Measurements from ENCODE around the gene EGFL6. TPM values are rescaled to one million over a fixed set of nuclear protein-coding genes. Genes with fewer than 3 reads are reported as not detected.

The EGFL6 gene
- total RNA-seq, 1 experiment from 2014 or later, result not detected

DNA sequence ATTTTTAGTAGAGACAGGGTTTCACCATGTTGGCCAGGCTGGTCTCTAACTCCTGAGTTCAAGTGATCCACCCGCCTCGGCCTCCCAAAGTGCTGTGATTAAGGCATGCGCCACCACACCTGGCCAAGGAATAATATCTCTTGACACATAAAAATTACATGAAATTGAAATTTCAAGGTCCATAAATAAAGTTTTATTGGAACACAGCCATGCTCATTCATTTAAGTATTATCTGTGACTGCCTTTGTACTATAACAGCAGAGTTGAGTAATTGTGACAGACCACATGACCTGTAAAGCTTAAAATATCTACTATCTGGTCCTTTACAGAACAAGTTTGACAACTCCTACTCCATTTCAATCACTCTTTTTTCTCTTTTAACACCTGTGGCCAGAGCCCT, 17.8 kb upstream of the EGFL6 start:
- POLR2A ChIA-PET, result no interaction called here
- ATAC-seq (no peak), DNase-seq (ENCODE audit: low read depth, low spot score) (no peak)
- no TSS peak for BruUV-seq (replicated peaks)
- Histone ChIP-seq H3K9me3 (ENCODE audit: control insufficient read depth, insufficient read depth, low read depth, low read length) (no peaks in the 10 kb centered on the region), H3K27ac (ENCODE audit: low read length) (no peak overlapping the region), H3K4me1 (ENCODE audit: control insufficient read depth, insufficient read depth, low read length) (no peaks in the 10 kb centered on the region), H3K4me3 (ENCODE audit: low read depth in 2 of 2, low read length in 2 of 2) (no peak overlapping the region), H3K27me3 (ENCODE audit: control insufficient read depth, insufficient read depth, low read length) (no peaks in the 10 kb centered on the region), H3K36me3 (ENCODE audit: control insufficient read depth, insufficient read depth, low read length) (no peaks in the 10 kb centered on the region)
- intact Hi-C loops (cut with micrococcal nuclease; ENCODE audit: unreplicated experiment) (no loop called here), in situ Hi-C loops (cut with HindIII; ENCODE audit: low pct_unique_long_range_greater_than_20kb, low sequenced_read_pairs) (no loop called here)
- no peak for TF ChIP-seq POLR2AphosphoS5 (IDR thresholded peaks at IDR 0.05; ENCODE audit: low read depth, low read length)
- CTCF ChIA-PET, result no interaction called here

DNA sequence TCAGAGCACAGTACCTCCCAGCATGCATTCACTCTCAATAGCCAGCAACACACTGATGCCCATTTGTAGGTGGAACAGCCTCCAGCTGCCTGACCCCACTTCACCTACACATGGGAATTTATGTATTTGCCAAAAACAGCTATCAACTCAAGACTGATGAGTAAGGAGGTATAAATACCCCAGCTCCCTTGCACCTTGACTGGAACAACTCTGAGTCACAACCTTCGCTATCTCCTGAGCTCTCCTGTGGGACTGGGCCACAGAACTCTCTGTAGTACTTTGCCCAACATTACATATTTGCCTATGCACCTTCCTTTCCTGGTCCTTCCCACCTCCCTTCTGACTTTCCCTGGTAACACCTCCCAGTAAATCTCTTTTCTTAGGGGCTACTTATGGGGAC, 16.5 kb upstream of the EGFL6 start:
- H3K9me3 ChIP-seq (ENCODE audit: control insufficient read depth, insufficient read depth, low read depth, low read length), result no peaks in the 10 kb centered on the region
- DNase-seq (ENCODE audit: low read depth, low spot score) (no peak), ATAC-seq (no peak)
- ChIA-PET CTCF (no interaction called here), POLR2A (no interaction called here)
- no peak overlapping the region for H3K4me3 ChIP-seq (ENCODE audit: low read depth in 2 of 2, low read length in 2 of 2)
- H3K27ac ChIP-seq (ENCODE audit: low read length), result no peak overlapping the region
- H3K36me3 ChIP-seq (ENCODE audit: control insufficient read depth, insufficient read depth, low read length), result no peaks in the 10 kb centered on the region
- TF ChIP-seq POLR2AphosphoS5 (IDR thresholded peaks at IDR 0.05; ENCODE audit: low read depth, low read length), result no peak
- no peaks in the 10 kb centered on the region for H3K4me1 ChIP-seq (ENCODE audit: control insufficient read depth, insufficient read depth, low read length)
- H3K27me3 ChIP-seq (ENCODE audit: control insufficient read depth, insufficient read depth, low read length), result no peaks in the 10 kb centered on the region
- BruUV-seq (replicated peaks), result no TSS peak
- in situ Hi-C loops (cut with HindIII; ENCODE audit: low pct_unique_long_range_greater_than_20kb, low sequenced_read_pairs), result no loop called here
- intact Hi-C loops (cut with micrococcal nuclease; ENCODE audit: unreplicated experiment), result no loop called here

DNA sequence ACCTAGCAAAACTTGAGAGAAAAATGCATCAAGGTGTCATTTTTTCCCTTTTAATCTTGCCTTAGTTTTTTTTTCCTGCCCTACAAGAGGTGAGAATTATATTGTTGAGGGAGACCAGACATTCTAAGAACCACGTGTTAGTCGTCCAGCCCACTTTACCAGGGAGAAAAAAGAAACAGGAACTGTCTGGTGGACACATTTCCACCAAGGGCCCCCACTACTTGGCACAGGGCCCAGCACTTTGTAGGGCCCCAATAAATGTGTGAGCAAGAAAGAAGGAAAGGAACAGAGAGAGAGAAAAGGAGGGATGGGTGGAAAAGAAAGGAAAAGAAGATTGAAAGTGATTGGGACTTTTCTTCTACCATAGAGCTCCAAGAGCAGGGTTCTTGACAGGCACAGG, 3.9 kb upstream of the EGFL6 start:
- H3K27me3 ChIP-seq (ENCODE audit: control insufficient read depth, insufficient read depth, low read length), result no peaks in the 10 kb centered on the region
- CTCF ChIA-PET, result no interaction called here
- H3K27ac ChIP-seq (ENCODE audit: low read length), result no peak overlapping the region
- DNase-seq (ENCODE audit: low read depth, low spot score) (no peak), ATAC-seq (no peak)
- H3K4me1 ChIP-seq (ENCODE audit: control insufficient read depth, insufficient read depth, low read length), result no peaks in the 10 kb centered on the region
- in situ Hi-C loops (cut with HindIII; ENCODE audit: low pct_unique_long_range_greater_than_20kb, low sequenced_read_pairs) (no loop called here), intact Hi-C loops (cut with micrococcal nuclease; ENCODE audit: unreplicated experiment) (no loop called here)
- no peaks in the 10 kb centered on the region for H3K36me3 ChIP-seq (ENCODE audit: control insufficient read depth, insufficient read depth, low read length)
- POLR2A ChIA-PET, result no interaction called here
- H3K9me3 ChIP-seq (ENCODE audit: control insufficient read depth, insufficient read depth, low read depth, low read length), result no peaks in the 10 kb centered on the region
- TF ChIP-seq, protein P1, sequence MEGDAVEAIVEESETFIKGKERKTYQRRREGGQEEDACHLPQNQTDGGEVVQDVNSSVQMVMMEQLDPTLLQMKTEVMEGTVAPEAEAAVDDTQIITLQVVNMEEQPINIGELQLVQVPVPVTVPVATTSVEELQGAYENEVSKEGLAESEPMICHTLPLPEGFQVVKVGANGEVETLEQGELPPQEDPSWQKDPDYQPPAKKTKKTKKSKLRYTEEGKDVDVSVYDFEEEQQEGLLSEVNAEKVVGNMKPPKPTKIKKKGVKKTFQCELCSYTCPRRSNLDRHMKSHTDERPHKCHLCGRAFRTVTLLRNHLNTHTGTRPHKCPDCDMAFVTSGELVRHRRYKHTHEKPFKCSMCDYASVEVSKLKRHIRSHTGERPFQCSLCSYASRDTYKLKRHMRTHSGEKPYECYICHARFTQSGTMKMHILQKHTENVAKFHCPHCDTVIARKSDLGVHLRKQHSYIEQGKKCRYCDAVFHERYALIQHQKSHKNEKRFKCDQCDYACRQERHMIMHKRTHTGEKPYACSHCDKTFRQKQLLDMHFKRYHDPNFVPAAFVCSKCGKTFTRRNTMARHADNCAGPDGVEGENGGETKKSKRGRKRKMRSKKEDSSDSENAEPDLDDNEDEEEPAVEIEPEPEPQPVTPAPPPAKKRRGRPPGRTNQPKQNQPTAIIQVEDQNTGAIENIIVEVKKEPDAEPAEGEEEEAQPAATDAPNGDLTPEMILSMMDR (IDR thresholded peaks at IDR 0.05), result no peak
- no peak for TF ChIP-seq SIN3A (IDR thresholded peaks at IDR 0.05; ENCODE audit: borderline replicate concordance, insufficient read depth, low read depth, low read length)
- TF ChIP-seq, protein P2, sequence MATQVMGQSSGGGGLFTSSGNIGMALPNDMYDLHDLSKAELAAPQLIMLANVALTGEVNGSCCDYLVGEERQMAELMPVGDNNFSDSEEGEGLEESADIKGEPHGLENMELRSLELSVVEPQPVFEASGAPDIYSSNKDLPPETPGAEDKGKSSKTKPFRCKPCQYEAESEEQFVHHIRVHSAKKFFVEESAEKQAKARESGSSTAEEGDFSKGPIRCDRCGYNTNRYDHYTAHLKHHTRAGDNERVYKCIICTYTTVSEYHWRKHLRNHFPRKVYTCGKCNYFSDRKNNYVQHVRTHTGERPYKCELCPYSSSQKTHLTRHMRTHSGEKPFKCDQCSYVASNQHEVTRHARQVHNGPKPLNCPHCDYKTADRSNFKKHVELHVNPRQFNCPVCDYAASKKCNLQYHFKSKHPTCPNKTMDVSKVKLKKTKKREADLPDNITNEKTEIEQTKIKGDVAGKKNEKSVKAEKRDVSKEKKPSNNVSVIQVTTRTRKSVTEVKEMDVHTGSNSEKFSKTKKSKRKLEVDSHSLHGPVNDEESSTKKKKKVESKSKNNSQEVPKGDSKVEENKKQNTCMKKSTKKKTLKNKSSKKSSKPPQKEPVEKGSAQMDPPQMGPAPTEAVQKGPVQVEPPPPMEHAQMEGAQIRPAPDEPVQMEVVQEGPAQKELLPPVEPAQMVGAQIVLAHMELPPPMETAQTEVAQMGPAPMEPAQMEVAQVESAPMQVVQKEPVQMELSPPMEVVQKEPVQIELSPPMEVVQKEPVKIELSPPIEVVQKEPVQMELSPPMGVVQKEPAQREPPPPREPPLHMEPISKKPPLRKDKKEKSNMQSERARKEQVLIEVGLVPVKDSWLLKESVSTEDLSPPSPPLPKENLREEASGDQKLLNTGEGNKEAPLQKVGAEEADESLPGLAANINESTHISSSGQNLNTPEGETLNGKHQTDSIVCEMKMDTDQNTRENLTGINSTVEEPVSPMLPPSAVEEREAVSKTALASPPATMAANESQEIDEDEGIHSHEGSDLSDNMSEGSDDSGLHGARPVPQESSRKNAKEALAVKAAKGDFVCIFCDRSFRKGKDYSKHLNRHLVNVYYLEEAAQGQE (IDR thresholded peaks at IDR 0.05; ENCODE audit: insufficient read depth in 1 of 2, low read depth in 2 of 2, low read length in 1 of 2), result no peak
- no peak for TF ChIP-seq TCF7L2 (IDR thresholded peaks at IDR 0.05; ENCODE audit: low read depth, low read length)
- TF ChIP-seq POLR2AphosphoS5 (IDR thresholded peaks at IDR 0.05; ENCODE audit: low read depth, low read length), result no peak
- no peak overlapping the region for H3K4me3 ChIP-seq (ENCODE audit: low read depth in 2 of 2, low read length in 2 of 2)
- BruUV-seq (replicated peaks), result no TSS peak
